ENCODE data around the gene PGBD1. TPM values are rescaled to one million over a fixed set of nuclear protein-coding genes. Genes with fewer than 3 reads are reported as not detected.

The PGBD1 gene
- total and polyA plus RNA-seq, 2 of the 13 experiments (the other 11 are each of a cell fraction or from before 2014, with no cell fraction given): 3.6 to 6.9 TPM

- TF ChIP-seq, protein P1, sequence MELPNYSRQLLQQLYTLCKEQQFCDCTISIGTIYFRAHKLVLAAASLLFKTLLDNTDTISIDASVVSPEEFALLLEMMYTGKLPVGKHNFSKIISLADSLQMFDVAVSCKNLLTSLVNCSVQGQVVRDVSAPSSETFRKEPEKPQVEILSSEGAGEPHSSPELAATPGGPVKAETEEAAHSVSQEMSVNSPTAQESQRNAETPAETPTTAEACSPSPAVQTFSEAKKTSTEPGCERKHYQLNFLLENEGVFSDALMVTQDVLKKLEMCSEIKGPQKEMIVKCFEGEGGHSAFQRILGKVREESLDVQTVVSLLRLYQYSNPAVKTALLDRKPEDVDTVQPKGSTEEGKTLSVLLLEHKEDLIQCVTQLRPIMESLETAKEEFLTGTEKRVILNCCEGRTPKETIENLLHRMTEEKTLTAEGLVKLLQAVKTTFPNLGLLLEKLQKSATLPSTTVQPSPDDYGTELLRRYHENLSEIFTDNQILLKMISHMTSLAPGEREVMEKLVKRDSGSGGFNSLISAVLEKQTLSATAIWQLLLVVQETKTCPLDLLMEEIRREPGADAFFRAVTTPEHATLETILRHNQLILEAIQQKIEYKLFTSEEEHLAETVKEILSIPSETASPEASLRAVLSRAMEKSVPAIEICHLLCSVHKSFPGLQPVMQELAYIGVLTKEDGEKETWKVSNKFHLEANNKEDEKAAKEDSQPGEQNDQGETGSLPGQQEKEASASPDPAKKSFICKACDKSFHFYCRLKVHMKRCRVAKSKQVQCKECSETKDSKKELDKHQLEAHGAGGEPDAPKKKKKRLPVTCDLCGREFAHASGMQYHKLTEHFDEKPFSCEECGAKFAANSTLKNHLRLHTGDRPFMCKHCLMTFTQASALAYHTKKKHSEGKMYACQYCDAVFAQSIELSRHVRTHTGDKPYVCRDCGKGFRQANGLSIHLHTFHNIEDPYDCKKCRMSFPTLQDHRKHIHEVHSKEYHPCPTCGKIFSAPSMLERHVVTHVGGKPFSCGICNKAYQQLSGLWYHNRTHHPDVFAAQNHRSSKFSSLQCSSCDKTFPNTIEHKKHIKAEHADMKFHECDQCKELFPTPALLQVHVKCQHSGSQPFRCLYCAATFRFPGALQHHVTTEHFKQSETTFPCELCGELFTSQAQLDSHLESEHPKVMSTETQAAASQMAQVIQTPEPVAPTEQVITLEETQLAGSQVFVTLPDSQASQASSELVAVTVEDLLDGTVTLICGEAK (IDR thresholded peaks at IDR 0.05): no peak
- TF ChIP-seq, protein P1 (CRISPR knock-in tag; IDR thresholded peaks at IDR 0.05): peak; percentile 39; the same call in 1 of the 2 replicates
- 0 out of 2 replicates have a peak, but pooled peaks have one; percentile 18 for TF ChIP-seq ZNF124 (CRISPR knock-in tag; IDR thresholded peaks at IDR 0.05)
- TF ChIP-seq ZNF343 (CRISPR knock-in tag; IDR thresholded peaks at IDR 0.05): 0 out of 2 replicates have a peak, but pooled peaks have one; percentile 51
- peak; percentile 52; the same call in 1 of the 2 replicates for TF ChIP-seq PITX1 (CRISPR knock-in tag; IDR thresholded peaks at IDR 0.05)
- peak; percentile 64; the same call in 1 of the 2 replicates for TF ChIP-seq FOXA1 (IDR thresholded peaks at IDR 0.05)
- TF ChIP-seq FOXA1 (CRISPR knock-in tag; IDR thresholded peaks at IDR 0.05): peak; percentile 78
- TF ChIP-seq MBD4 (IDR thresholded peaks at IDR 0.05; ENCODE audit: borderline replicate concordance, low read length): no peak
- no peak for TF ChIP-seq GABPB1 (CRISPR knock-in tag; IDR thresholded peaks at IDR 0.05)
- no peak for TF ChIP-seq ZNF512 (CRISPR knock-in tag; IDR thresholded peaks at IDR 0.05)
- TF ChIP-seq, protein P2, sequence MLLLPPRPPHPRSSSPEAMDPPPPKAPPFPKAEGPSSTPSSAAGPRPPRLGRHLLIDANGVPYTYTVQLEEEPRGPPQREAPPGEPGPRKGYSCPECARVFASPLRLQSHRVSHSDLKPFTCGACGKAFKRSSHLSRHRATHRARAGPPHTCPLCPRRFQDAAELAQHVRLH (CRISPR knock-in tag; IDR thresholded peaks at IDR 0.05; ENCODE audit: borderline replicate concordance, low read depth): peak; percentile 75; the same call in 1 of the 2 replicates
- TF ChIP-seq ZNF549 (CRISPR knock-in tag; IDR thresholded peaks at IDR 0.05): 0 out of 2 replicates have a peak, but pooled peaks have one; percentile 22
- peak; percentile 51; the same call in 1 of the 2 replicates for TF ChIP-seq POGK (CRISPR knock-in tag; conservative IDR thresholded peaks at IDR 0.05)
- 0 out of 2 replicates have a peak, but pooled peaks have one; percentile 40 for TF ChIP-seq DNMT3B (CRISPR knock-in tag; conservative IDR thresholded peaks at IDR 0.05)
- TF ChIP-seq, protein P3, sequence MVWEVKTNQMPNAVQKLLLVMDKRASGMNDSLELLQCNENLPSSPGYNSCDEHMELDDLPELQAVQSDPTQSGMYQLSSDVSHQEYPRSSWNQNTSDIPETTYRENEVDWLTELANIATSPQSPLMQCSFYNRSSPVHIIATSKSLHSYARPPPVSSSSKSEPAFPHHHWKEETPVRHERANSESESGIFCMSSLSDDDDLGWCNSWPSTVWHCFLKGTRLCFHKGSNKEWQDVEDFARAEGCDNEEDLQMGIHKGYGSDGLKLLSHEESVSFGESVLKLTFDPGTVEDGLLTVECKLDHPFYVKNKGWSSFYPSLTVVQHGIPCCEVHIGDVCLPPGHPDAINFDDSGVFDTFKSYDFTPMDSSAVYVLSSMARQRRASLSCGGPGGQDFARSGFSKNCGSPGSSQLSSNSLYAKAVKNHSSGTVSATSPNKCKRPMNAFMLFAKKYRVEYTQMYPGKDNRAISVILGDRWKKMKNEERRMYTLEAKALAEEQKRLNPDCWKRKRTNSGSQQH (CRISPR knock-in tag; IDR thresholded peaks at IDR 0.05; ENCODE audit: low read depth): 0 out of 2 replicates have a peak, but pooled peaks have one; percentile 26
These were observed 42.5 kb downstream of the PGBD1 start (continued) for GRCh38 chr6:28323813-28324424.

All from HepG2 (cell line).